ENCODE data around the gene PSMB4. TPM values are rescaled to one million over a fixed set of nuclear protein-coding genes. Genes with fewer than 3 reads are reported as not detected.

PSMB4 gene
- polyA plus RNA-seq, 3 donors = 69.6 to 316 (median 85.6) TPM

DNA sequence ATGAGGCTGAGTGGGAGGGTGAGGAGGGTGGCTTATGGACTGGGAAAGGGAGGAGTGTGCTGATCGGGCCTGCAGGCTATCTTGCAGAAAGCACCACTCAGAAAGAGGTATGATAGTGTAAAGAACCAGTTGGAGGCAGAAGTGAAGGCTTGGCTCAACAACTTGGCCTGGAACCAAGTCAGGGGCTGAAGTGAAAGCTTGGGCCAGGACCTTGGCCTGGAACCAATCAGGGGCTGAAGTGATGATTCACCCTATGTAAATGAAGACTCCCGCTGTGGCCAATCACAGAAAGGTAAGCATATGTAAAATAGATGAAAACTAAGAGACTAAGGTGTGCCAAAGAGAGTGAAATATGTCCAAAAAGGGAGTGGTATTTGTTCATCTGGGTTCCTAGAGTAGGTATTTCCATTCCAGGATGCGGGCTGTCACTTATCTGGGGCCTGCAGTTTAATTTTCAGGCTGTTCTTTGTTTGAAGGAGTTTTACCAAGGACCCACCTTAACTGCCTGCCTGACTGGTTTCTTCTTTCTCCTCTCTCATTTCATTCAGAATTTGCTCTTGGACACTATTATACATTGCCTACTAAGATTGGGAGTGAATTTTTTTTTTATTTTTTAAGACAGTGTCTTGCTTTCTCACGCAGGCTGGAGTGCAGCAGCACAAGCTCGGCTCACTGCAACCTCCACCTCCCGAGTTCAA, 47.2 kb upstream of the PSMB4 start:
- no peaks in the 10 kb centered on the region for H3K79me2 ChIP-seq (ENCODE audit: insufficient read depth, low read length)
- Mint-ChIP-seq H3K27ac (peak overlapping the region in 5 of 7 donors; percentile 6 to 70 (median 43)), H3K9me3 (peaks cover 8 to 22% (median 17%) of the 10 kb centered on the region in 7 donors), H3K4me1 (peaks cover 9% of the 10 kb centered on the region), H3K27me3 (ENCODE audit: low read depth in 3 of 3) (peaks cover 0 to 3% (median 2%) of the 10 kb centered on the region in 3 donors), H3K4me3 (no peak overlapping the region), H3K36me3 (no peaks in the 10 kb centered on the region)
- peak in 1 of 3 donors; percentile 32 for DNase-seq
- no peak overlapping the region for H2AFZ ChIP-seq (ENCODE audit: insufficient read depth, low read depth, low read length, poor library complexity, severe bottlenecking)
- no peak overlapping the region for H3K27ac ChIP-seq (ENCODE audit: low read depth in 1 of 2, low read length in 2 of 2)
- no peaks in the 10 kb centered on the region for H3K36me3 ChIP-seq (replicated peaks in 1 of 2; ENCODE audit: control insufficient read depth in 1 of 2, insufficient read depth in 2 of 2, low read length in 2 of 2)
- no peak overlapping the region for H3K4me2 ChIP-seq (replicated peaks; ENCODE audit: extremely low read depth, low read length, poor library complexity, severe bottlenecking)
- H3K9ac ChIP-seq (ENCODE audit: insufficient read depth, low read length, poor library complexity, severe bottlenecking) = no peak overlapping the region
- TF ChIP-seq, protein P1, sequence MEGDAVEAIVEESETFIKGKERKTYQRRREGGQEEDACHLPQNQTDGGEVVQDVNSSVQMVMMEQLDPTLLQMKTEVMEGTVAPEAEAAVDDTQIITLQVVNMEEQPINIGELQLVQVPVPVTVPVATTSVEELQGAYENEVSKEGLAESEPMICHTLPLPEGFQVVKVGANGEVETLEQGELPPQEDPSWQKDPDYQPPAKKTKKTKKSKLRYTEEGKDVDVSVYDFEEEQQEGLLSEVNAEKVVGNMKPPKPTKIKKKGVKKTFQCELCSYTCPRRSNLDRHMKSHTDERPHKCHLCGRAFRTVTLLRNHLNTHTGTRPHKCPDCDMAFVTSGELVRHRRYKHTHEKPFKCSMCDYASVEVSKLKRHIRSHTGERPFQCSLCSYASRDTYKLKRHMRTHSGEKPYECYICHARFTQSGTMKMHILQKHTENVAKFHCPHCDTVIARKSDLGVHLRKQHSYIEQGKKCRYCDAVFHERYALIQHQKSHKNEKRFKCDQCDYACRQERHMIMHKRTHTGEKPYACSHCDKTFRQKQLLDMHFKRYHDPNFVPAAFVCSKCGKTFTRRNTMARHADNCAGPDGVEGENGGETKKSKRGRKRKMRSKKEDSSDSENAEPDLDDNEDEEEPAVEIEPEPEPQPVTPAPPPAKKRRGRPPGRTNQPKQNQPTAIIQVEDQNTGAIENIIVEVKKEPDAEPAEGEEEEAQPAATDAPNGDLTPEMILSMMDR (IDR thresholded peaks at IDR 0.05) = no peak
- H3K4me1 ChIP-seq (ENCODE audit: control insufficient read depth in 1 of 2, insufficient read depth in 2 of 2, low read length in 2 of 2) = peaks cover 7 to 8% of the 10 kb centered on the region in 2 donors
- 100% methylated on average over 2 of the region's 6 CpGs for WGBS (ENCODE audit: insufficient coverage)
- intact Hi-C loops (cut with micrococcal nuclease) = no loop called here
- no peaks in the 10 kb centered on the region for H4K20me1 ChIP-seq (ENCODE audit: insufficient read depth, low read length)
- peaks cover 13 to 21% of the 10 kb centered on the region in 2 donors for H3K9me3 ChIP-seq (replicated peaks in 1 of 2; ENCODE audit: control insufficient read depth in 1 of 2, insufficient read depth in 1 of 2, low read length in 2 of 2)
- no peaks in the 10 kb centered on the region for H3K27me3 ChIP-seq (ENCODE audit: control insufficient read depth in 2 of 2, insufficient read depth in 2 of 2, low read length in 2 of 2)
- H3K4me3 ChIP-seq (replicated peaks in 1 of 3; ENCODE audit: low read depth in 2 of 3, low read length in 3 of 3) = no peak overlapping the region

DNA sequence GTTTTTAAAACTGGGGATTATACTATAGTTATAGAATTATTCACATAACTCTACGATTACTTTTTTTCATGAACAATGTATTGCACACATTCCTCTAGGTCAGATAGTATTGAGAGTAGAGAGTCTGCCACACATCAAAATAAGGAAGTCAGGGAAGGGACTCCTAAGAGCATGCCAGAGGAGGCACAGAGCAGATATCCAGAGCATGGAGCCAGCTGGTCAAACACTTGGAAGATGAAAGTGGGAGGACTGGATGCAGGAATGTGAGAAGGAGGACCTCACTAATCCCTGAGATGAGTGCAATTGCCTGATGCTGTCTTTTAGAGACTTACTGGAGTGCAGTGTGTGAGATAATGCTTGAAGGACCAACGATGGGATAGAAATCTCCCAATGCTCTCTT, 42.7 kb upstream of the PSMB4 start:
- Histone ChIP-seq H3K27me3 (ENCODE audit: control insufficient read depth in 2 of 2, insufficient read depth in 2 of 2, low read length in 2 of 2) (no peaks in the 10 kb centered on the region), H3K27ac (ENCODE audit: low read depth in 1 of 2, low read length in 2 of 2) (no peak overlapping the region), H2AFZ (ENCODE audit: insufficient read depth, low read depth, low read length, poor library complexity, severe bottlenecking) (no peak overlapping the region), H3K79me2 (ENCODE audit: insufficient read depth, low read length) (no peaks in the 10 kb centered on the region), H3K4me1 (ENCODE audit: control insufficient read depth in 1 of 2, insufficient read depth in 2 of 2, low read length in 2 of 2) (no peaks in the 10 kb centered on the region), H3K9ac (ENCODE audit: insufficient read depth, low read length, poor library complexity, severe bottlenecking) (no peak overlapping the region), H4K20me1 (ENCODE audit: insufficient read depth, low read length) (no peaks in the 10 kb centered on the region), H3K4me3 (replicated peaks in 1 of 3; ENCODE audit: low read depth in 2 of 3, low read length in 3 of 3) (no peak overlapping the region), H3K4me2 (replicated peaks; ENCODE audit: extremely low read depth, low read length, poor library complexity, severe bottlenecking) (no peak overlapping the region), H3K9me3 (replicated peaks in 1 of 2; ENCODE audit: control insufficient read depth in 1 of 2, insufficient read depth in 1 of 2, low read length in 2 of 2) (peaks cover 9 to 10% of the 10 kb centered on the region in 2 donors), H3K36me3 (replicated peaks in 1 of 2; ENCODE audit: control insufficient read depth in 1 of 2, insufficient read depth in 2 of 2, low read length in 2 of 2) (no peaks in the 10 kb centered on the region)
- no CpG with 5 or more reads among the region's 2 CpGs for WGBS (ENCODE audit: insufficient coverage)
- TF ChIP-seq, protein P1 (IDR thresholded peaks at IDR 0.05) = no peak
- H3K27ac Mint-ChIP-seq = peak overlapping the region in 2 of 7 donors; percentile 12 to 15
- no peaks in the 10 kb centered on the region for H3K36me3 Mint-ChIP-seq
- H3K9me3 Mint-ChIP-seq = peaks cover 6 to 13% (median 8%) of the 10 kb centered on the region in 7 donors
- DNase-seq = no peak
- H3K4me3 Mint-ChIP-seq = no peak overlapping the region
- intact Hi-C loops (cut with micrococcal nuclease) = no loop called here
- H3K27me3 Mint-ChIP-seq (ENCODE audit: low read depth in 3 of 3) = peaks cover 2 to 3% (median 2%) of the 10 kb centered on the region in 3 donors
- peaks cover under 1% of the 10 kb centered on the region for H3K4me1 Mint-ChIP-seq
